Measurements from ENCODE around the gene GRM5.
"Not testable (repeated sequence)": the region's sequence is repeated elsewhere in the genome, so short reads cannot be mapped to it uniquely, and the experiment has no call there.

GRCh38 chr11:88853963-88854362 lies 211.8 kb downstream of the GRM5 start:
- TF ChIP-seq CTCF (conservative IDR thresholded peaks at IDR 0.05; ENCODE audit: low read depth, low read length); EZH2 (IDR thresholded peaks at IDR 0.05; ENCODE audit: low read length, unreplicated experiment); EZH2phosphoT487 (IDR thresholded peaks at IDR 0.05; ENCODE audit: borderline replicate concordance, low read length): not testable (repeated sequence)

Data from PC-3 (cell line).